Caco-2 (cell line): Measurements from ENCODE around the gene SLC4A3. TPM values are rescaled to one million over a fixed set of nuclear protein-coding genes. Genes with fewer than 3 reads are reported as not detected.

ENCODE experiments used
- BruUV-seq: library from RNA; stranded (reverse); fragments of 400-500 nt; replicated peaks from 2 replicates; lab custom pipeline; 2021; lab: Mats Ljungman, UMichigan
- CTCF ChIA-PET: fragments of 300-600 bp; sonication (Branson Sonifier 250); formaldehyde crosslinking; loops from one replicate; lab custom pipeline; 2022; ENCODE audit warnings: antibody characterized with exemption; lab: Charles Lee
- POLR2A ChIA-PET: fragments of 300-600 bp; sonication (Branson Sonifier 250); formaldehyde crosslinking; loops from one replicate; lab custom pipeline; 2022; ENCODE audit warnings: antibody characterized with exemption; lab: Charles Lee
- DNase-seq, 2 experiments: peaks; one replicate each; pipeline versions ENCODE4 v3.0.0 to v3.0.0-alpha.2; 2020 to 2022
- H3K27me3 ChIP-seq: replicated peaks from 2 replicates; pipeline ENCODE4 v1.6.0; 2011; ENCODE audit warnings: low read length; ENCODE audit not compliant: control insufficient read depth, insufficient read depth
- H3K36me3 ChIP-seq: 2 replicates; pipeline ENCODE4 v1.5.1; 2011; ENCODE audit warnings: low read length; ENCODE audit not compliant: control insufficient read depth, insufficient read depth
- H3K4me1 ChIP-seq: fragments of 250-450 bp; sonication (Bioruptor Pico); 2 replicates; pipeline ENCODE4 v1.5.1; 2020; ENCODE audit warnings: mild to moderate bottlenecking
- H3K4me3 ChIP-seq: 2 replicates; pipeline ENCODE4 v1.5.1; 2011; ENCODE audit warnings: low read depth, mild to moderate bottlenecking, control low read depth, low read length
- H3K9me3 ChIP-seq: fragments of 250-450 bp; sonication (Bioruptor Pico); 2 replicates; pipeline ENCODE4 v1.5.1; 2020; ENCODE audit warnings: mild to moderate bottlenecking, moderate library complexity
- H3K27ac Mint-ChIP-seq: one replicate; pipeline ENCODE4 v1.8.0; 2022; ENCODE audit warnings: mixed read lengths; ENCODE audit not compliant: unreplicated experiment
- H3K27me3 Mint-ChIP-seq: one replicate; pipeline ENCODE4 v1.8.0; 2022; ENCODE audit warnings: mixed read lengths; ENCODE audit not compliant: insufficient read depth, unreplicated experiment
- H3K36me3 Mint-ChIP-seq: one replicate; pipeline ENCODE4 v1.8.0; 2022; ENCODE audit warnings: mild to moderate bottlenecking, mixed read lengths; ENCODE audit not compliant: insufficient read depth, unreplicated experiment
- H3K4me1 Mint-ChIP-seq: one replicate; pipeline ENCODE4 v1.8.0; 2022; ENCODE audit warnings: low read depth, mixed read lengths; ENCODE audit not compliant: unreplicated experiment
- H3K4me3 Mint-ChIP-seq: one replicate; pipeline ENCODE4 v1.8.0; 2022; ENCODE audit warnings: mild to moderate bottlenecking, moderate library complexity, mixed read lengths; ENCODE audit not compliant: unreplicated experiment
- H3K9me3 Mint-ChIP-seq: one replicate; pipeline ENCODE4 v1.8.0; 2022; ENCODE audit warnings: mixed read lengths; ENCODE audit not compliant: unreplicated experiment
- CTCF ChIP-seq, 2 experiments: fragments of 200-600 bp in 1 of 2; IDR thresholded peaks; 1 replicate in 1 of 2; 2 replicates in 1 of 2; pipeline versions ENCODE4 v1.5.1 to v1.8.0; 2011 to 2022; ENCODE audit warnings: antibody characterized with exemption in 1 of 2, control low read depth in 1 of 2, inconsistent platforms in 1 of 2, low read depth in 1 of 2, low read length in 1 of 2, mild to moderate bottlenecking in 1 of 2, moderate library complexity in 1 of 2; ENCODE audit not compliant: insufficient read depth in 1 of 2, severe bottlenecking in 1 of 2, unreplicated experiment in 1 of 2
- intact Hi-C: fragments of 100-400 bp; cut with micrococcal nuclease; formaldehyde crosslinking; loops from one replicate; pipeline ENCODE4 v1.10.0; 2022; ENCODE audit not compliant: unreplicated experiment
- total RNA-seq: library from RNA; stranded (reverse); gene quantifications from 2 replicates; pipeline ENCODE4 v1.2.3, GENCODE V29; 2022

Gene SLC4A3
- total RNA-seq, 1 experiment from 2014 or later, result 6.2 TPM

GRCh38 chr2:219644801-219645480 is 17.5 kb downstream of the SLC4A3 start:
- intact Hi-C loops, result no loop called here
- no peak for DNase-seq
- BruUV-seq, result no TSS peak
- POLR2A ChIA-PET, result no interaction called here
- CTCF ChIA-PET, result no interaction called here
- Mint-ChIP-seq H3K36me3 (no peaks in the 10 kb centered on the region), H3K27me3 (no peaks in the 10 kb centered on the region), H3K4me3 (no peak overlapping the region), H3K9me3 (no peaks in the 10 kb centered on the region), H3K4me1 (peaks cover 19% of the 10 kb centered on the region), H3K27ac (no peak overlapping the region)
- H3K4me1 ChIP-seq, result peaks cover 35% of the 10 kb centered on the region
- no peak for TF ChIP-seq CTCF (IDR thresholded peaks at IDR 0.05; ENCODE audit: insufficient read depth in 1 of 2, low read depth in 1 of 2, low read length in 1 of 2, severe bottlenecking in 1 of 2, unreplicated experiment in 1 of 2)
- H3K4me3 ChIP-seq, result no peak overlapping the region
- no peaks in the 10 kb centered on the region for H3K36me3 ChIP-seq
- H3K9me3 ChIP-seq, result no peaks in the 10 kb centered on the region
- no peaks in the 10 kb centered on the region for H3K27me3 ChIP-seq

GRCh38 chr2:219645631-219646527 is 18.4 kb downstream of the SLC4A3 start:
- BruUV-seq, result no TSS peak
- Mint-ChIP-seq H3K27ac (no peak overlapping the region), H3K4me3 (no peak overlapping the region), H3K4me1 (peaks cover 19% of the 10 kb centered on the region), H3K27me3 (no peaks in the 10 kb centered on the region), H3K9me3 (no peaks in the 10 kb centered on the region), H3K36me3 (no peaks in the 10 kb centered on the region)
- H3K4me3 ChIP-seq, result no peak overlapping the region
- no peaks in the 10 kb centered on the region for H3K9me3 ChIP-seq
- H3K27me3 ChIP-seq, result no peaks in the 10 kb centered on the region
- TF ChIP-seq CTCF (IDR thresholded peaks at IDR 0.05; ENCODE audit: insufficient read depth in 1 of 2, low read depth in 1 of 2, low read length in 1 of 2, severe bottlenecking in 1 of 2, unreplicated experiment in 1 of 2), result no peak
- intact Hi-C loops, result no loop called here
- CTCF ChIA-PET, result no interaction called here
- no peaks in the 10 kb centered on the region for H3K36me3 ChIP-seq
- POLR2A ChIA-PET, result no interaction called here
- peaks cover 35% of the 10 kb centered on the region for H3K4me1 ChIP-seq
- no peak for DNase-seq

- Mint-ChIP-seq H3K27me3 (peaks cover 3% of the 10 kb centered on the region), H3K27ac (no peak overlapping the region), H3K9me3 (no peaks in the 10 kb centered on the region), H3K4me3 (no peak overlapping the region), H3K4me1 (peaks cover 19% of the 10 kb centered on the region), H3K36me3 (no peaks in the 10 kb centered on the region)
- no peak overlapping the region for H3K4me3 ChIP-seq
- ChIA-PET CTCF (interaction anchor here (0.5 kb wide), 1 partner anchor 260 kb away, joined by 7 read pairs; the partner anchor contains the start of gene DNPEP), POLR2A (no interaction called here)
- no peaks in the 10 kb centered on the region for H3K36me3 ChIP-seq
- BruUV-seq, result no TSS peak
- no peak for TF ChIP-seq CTCF (IDR thresholded peaks at IDR 0.05; ENCODE audit: insufficient read depth in 1 of 2, low read depth in 1 of 2, low read length in 1 of 2, severe bottlenecking in 1 of 2, unreplicated experiment in 1 of 2)
- no peak for DNase-seq
- peaks cover 22% of the 10 kb centered on the region for H3K4me1 ChIP-seq
- intact Hi-C loops, result no loop called here
- H3K27me3 ChIP-seq, result no peaks in the 10 kb centered on the region
- H3K9me3 ChIP-seq, result peaks cover 8% of the 10 kb centered on the region
Observed at GRCh38 chr2:219648176-219648575, 20.7 kb downstream of the SLC4A3 start.
